Trophoblast cell (in vitro differentiated cells and primary cell): ENCODE measurements around the gene ELOVL7.

ENCODE experiments used
- DNase-seq, 2 donors: peaks; one replicate each; pipeline ENCODE4 v3.0.0-alpha.2; 2016
- H2AFZ ChIP-seq: 2 replicates; pipeline ENCODE4 v1.6.1; 2013; ENCODE audit warnings: low read length, moderate library complexity, mild to moderate bottlenecking; ENCODE audit not compliant: insufficient read depth, poor library complexity
- H2AK5ac ChIP-seq: 2 replicates; pipeline ENCODE4 v1.6.1; 2013; ENCODE audit warnings: mild to moderate bottlenecking, low read length
- H2BK120ac ChIP-seq: 2 replicates; pipeline ENCODE4 v1.6.1; 2013; ENCODE audit warnings: low read length, mild to moderate bottlenecking, moderate library complexity; ENCODE audit not compliant: insufficient read depth, poor library complexity
- H2BK12ac ChIP-seq: 2 replicates; pipeline ENCODE4 v1.6.1; 2013; ENCODE audit warnings: mild to moderate bottlenecking, low read length, moderate library complexity
- H2BK5ac ChIP-seq: 2 replicates; pipeline ENCODE4 v1.6.1; 2013; ENCODE audit warnings: low read length, low read depth, moderate library complexity, mild to moderate bottlenecking; ENCODE audit not compliant: poor library complexity
- H3K14ac ChIP-seq: 2 replicates; pipeline ENCODE4 v1.6.1; 2013; ENCODE audit warnings: mild to moderate bottlenecking, low read length
- H3K18ac ChIP-seq: 2 replicates; pipeline ENCODE4 v1.6.1; 2013; ENCODE audit warnings: mild to moderate bottlenecking, low read length
- H3K23ac ChIP-seq: 2 replicates; pipeline ENCODE4 v1.6.1; 2013; ENCODE audit warnings: low read length
- H3K27ac ChIP-seq: 2 replicates; pipeline ENCODE4 v1.5.1; 2013; ENCODE audit warnings: low read depth, mild to moderate bottlenecking, inconsistent platforms, low read length, moderate library complexity
- H3K27me3 ChIP-seq: 2 replicates; pipeline ENCODE4 v1.6.1; 2013; ENCODE audit warnings: inconsistent platforms, mild to moderate bottlenecking, low read length, moderate library complexity; ENCODE audit not compliant: insufficient read depth
- H3K36me3 ChIP-seq, 2 experiments: 1 replicate in 1 of 2; 2 replicates in 1 of 2; pipeline ENCODE4 v1.6.1; 2013; ENCODE audit warnings: low read length in 2 of 2, mild to moderate bottlenecking in 2 of 2, moderate library complexity in 1 of 2; ENCODE audit not compliant: insufficient read depth in 2 of 2, control insufficient read depth in 1 of 2
- H3K4ac ChIP-seq: 2 replicates; pipeline ENCODE4 v1.6.1; 2013; ENCODE audit warnings: low read depth, mild to moderate bottlenecking, low read length, moderate library complexity
- H3K4me1 ChIP-seq, 2 experiments: 1 replicate in 1 of 2; 2 replicates in 1 of 2; pipeline ENCODE4 v1.6.1; 2013; ENCODE audit warnings: low read length in 2 of 2, mild to moderate bottlenecking in 2 of 2, moderate library complexity in 1 of 2; ENCODE audit not compliant: insufficient read depth in 2 of 2, control insufficient read depth in 1 of 2
- H3K4me2 ChIP-seq: 2 replicates; pipeline ENCODE4 v1.6.1; 2013; ENCODE audit warnings: inconsistent platforms, mild to moderate bottlenecking, low read length, moderate library complexity
- H3K4me3 ChIP-seq: 2 replicates; pipeline ENCODE4 v1.5.1; 2013; ENCODE audit warnings: mild to moderate bottlenecking, low read depth, low read length, inconsistent platforms
- H3K79me1 ChIP-seq: one replicate; pipeline ENCODE4 v1.6.1; 2013; ENCODE audit warnings: low read length
- H3K79me2 ChIP-seq: 2 replicates; pipeline ENCODE4 v1.6.1; 2013; ENCODE audit warnings: low read length, mild to moderate bottlenecking; ENCODE audit not compliant: control insufficient read depth, insufficient read depth, poor library complexity
- H3K9ac ChIP-seq: 2 replicates; pipeline ENCODE4 v1.6.1; 2013; ENCODE audit warnings: mild to moderate bottlenecking, low read length
- H3K9me3 ChIP-seq: 2 replicates; pipeline ENCODE4 v1.6.1; 2013; ENCODE audit warnings: low read depth, mild to moderate bottlenecking, control low read depth, inconsistent platforms, low read length; ENCODE audit not compliant: insufficient read depth
- H4K12ac ChIP-seq: 2 replicates; pipeline ENCODE4 v1.6.1; 2013; ENCODE audit warnings: low read depth, mild to moderate bottlenecking, low read length, moderate library complexity
- H4K8ac ChIP-seq: 2 replicates; pipeline ENCODE4 v1.6.1; 2013; ENCODE audit warnings: low read depth, mild to moderate bottlenecking, low read length, moderate library complexity
- H4K91ac ChIP-seq: one replicate; pipeline ENCODE4 v1.6.1; 2013; ENCODE audit warnings: low read depth, mild to moderate bottlenecking, low read length, moderate library complexity
- WGBS: extraction: QIAGEN DNeasy Blood & Tissue Kit; methylation state at CpG from one replicate; pipeline ENCODE4 v1.1.7; 2013; ENCODE audit warnings: missing lambda C conversion rate; ENCODE audit not compliant: insufficient read length, insufficient coverage; ENCODE audit errors: extremely low coverage; 5-methylcytosine and 5-hydroxymethylcytosine counted together

The ELOVL7 gene

DNA sequence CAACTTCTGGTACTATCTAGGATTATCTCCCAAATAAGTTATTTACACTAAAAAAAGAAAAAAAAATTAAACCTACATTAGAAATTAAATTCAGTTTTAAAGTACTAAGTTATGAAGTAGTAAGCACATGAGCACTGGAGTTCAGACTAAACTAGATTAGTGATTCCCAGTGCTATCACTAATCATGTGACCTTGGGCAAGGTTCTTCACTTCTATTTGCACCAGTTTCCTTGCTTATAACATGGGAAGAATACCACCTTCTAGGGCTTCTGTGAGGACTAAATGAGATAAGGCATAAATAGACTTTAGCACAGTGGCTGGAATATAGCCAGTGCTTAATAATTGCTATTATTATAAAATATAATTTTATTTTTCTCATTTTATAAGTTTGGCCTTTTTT lies 10.5 kb downstream of the ELOVL7 start:
- Histone ChIP-seq H3K79me1 (no peaks in the 10 kb centered on the region), H3K18ac (no peak overlapping the region), H3K23ac (no peak overlapping the region), H2BK12ac (no peak overlapping the region), H3K14ac (no peak overlapping the region), H2AFZ (no peak overlapping the region), H3K9ac (no peak overlapping the region), H3K36me3 (no peaks in the 10 kb centered on the region), H3K4ac (no peak overlapping the region), H4K91ac (no peak overlapping the region), H3K9me3 (no peaks in the 10 kb centered on the region), H3K27ac (no peak overlapping the region), H3K4me1 (no peaks in the 10 kb centered on the region), H3K4me2 (no peak overlapping the region), H4K12ac (no peak overlapping the region), H2AK5ac (no peak overlapping the region), H3K27me3 (no peaks in the 10 kb centered on the region), H3K4me3 (no peak overlapping the region), H4K8ac (no peak overlapping the region), H2BK5ac (no peak overlapping the region), H2BK120ac (no peak overlapping the region), H3K79me2 (no peaks in the 10 kb centered on the region)
- DNase-seq = no peak

DNA sequence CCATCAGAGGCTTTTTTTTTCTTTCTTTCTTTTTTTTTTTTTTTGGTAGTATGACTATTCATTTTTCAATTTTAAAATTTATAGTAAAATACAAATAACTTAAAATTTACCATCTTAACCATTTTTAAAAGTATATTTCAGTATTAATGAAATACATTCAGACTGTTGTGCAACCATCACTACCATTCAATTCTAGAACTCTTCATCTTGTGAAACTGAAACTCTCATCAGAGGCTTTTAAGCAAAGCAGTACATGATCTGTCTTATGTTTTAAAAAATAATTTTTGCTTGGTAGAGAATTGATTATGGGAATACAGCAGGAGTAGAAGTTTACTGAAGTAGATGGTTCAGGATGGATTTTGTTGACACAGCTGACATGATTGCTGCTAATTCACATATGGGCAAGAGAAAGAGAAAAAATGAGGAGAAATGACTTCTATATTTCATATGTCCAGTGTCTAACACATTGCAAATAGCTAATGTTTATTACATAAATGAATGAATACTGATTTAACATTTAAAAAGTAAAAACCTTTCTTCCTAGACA lies 13.4 kb downstream of the ELOVL7 start:
- H2BK5ac ChIP-seq = no peak overlapping the region
- H2AFZ ChIP-seq = no peak overlapping the region
- H3K4me2 ChIP-seq = no peak overlapping the region
- no peaks in the 10 kb centered on the region for H3K79me1 ChIP-seq
- H4K12ac ChIP-seq = no peak overlapping the region
- no peaks in the 10 kb centered on the region for H3K79me2 ChIP-seq
- H2AK5ac ChIP-seq = no peak overlapping the region
- peaks cover 0 to 2% of the 10 kb centered on the region in 2 experiments for H3K4me1 ChIP-seq
- no peak overlapping the region for H4K8ac ChIP-seq
- H3K27me3 ChIP-seq = no peaks in the 10 kb centered on the region
- H3K36me3 ChIP-seq = no peaks in the 10 kb centered on the region
- H3K14ac ChIP-seq = no peak overlapping the region
- no peak overlapping the region for H3K23ac ChIP-seq
- H3K9ac ChIP-seq = no peak overlapping the region
- no peak overlapping the region for H2BK12ac ChIP-seq
- no peak for DNase-seq
- H3K9me3 ChIP-seq = no peaks in the 10 kb centered on the region
- H3K27ac ChIP-seq = no peak overlapping the region
- no peak overlapping the region for H4K91ac ChIP-seq
- H3K18ac ChIP-seq = no peak overlapping the region
- no peak overlapping the region for H3K4me3 ChIP-seq
- no peak overlapping the region for H2BK120ac ChIP-seq
- no peak overlapping the region for H3K4ac ChIP-seq

DNA sequence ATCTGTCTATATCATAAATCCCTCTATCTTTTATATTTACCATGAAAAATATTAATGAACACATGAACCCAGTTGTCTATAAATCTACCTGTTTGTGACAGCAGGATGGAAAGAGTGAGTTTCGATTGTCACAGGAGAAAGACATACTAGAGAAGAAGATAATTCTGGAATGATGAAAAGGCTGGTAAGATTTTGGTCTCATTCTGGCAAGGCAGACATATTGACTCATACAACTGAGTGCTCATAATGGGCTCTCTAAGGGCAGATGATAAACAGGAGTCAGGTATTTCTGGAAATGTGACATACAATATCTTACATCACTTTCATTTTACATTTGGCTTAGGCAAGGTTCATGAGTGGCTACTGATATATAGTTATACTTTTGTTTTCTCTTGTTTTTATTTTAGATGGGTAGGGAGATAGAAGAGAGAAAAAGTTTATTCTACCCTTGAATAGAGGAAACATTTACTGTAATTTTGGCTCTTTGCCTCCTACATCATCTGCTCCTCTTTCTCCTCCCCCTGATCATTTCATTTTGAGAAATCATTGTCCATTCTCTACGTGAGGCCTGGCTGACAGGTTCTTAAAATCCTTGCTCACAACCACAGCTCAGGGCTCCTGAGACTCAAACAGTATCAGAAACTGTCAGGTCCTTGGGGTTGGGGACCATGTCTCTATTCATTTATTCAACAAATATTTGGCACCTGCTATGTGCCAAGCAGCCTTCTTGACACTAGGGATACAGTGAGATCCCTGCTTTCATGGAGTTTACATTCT lies 14.4 kb downstream of the ELOVL7 start:
- H4K12ac ChIP-seq = no peak overlapping the region
- no CpG with 5 or more reads among the region's 2 CpGs for WGBS

DNA sequence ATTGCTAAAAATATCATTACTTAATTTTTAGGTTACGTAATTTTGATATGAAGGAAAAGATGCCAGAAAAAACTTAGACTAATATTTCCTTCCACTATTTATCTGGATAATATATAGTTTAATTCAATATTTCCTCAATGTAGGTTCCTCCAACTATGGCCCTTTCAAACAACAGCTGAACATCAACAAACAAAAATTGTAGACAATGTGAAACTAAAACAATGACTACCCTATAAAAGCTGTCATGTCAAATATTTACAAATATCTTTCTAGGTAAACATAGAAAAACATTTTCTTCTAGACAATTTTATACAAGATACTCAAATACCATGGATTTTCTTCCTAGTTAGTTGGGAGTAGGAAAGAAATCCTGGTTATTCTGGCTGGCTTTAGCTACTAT lies 16.9 kb downstream of the ELOVL7 start:
- DNase-seq = no peak
- WGBS = no CpG with 5 or more reads among the region's 1 CpG
- Histone ChIP-seq H2BK120ac (no peak overlapping the region), H3K4me3 (no peak overlapping the region), H4K12ac (no peak overlapping the region), H3K36me3 (no peaks in the 10 kb centered on the region), H4K91ac (no peak overlapping the region), H3K23ac (no peak overlapping the region), H2AK5ac (no peak overlapping the region), H3K18ac (no peak overlapping the region), H3K79me1 (no peaks in the 10 kb centered on the region), H3K4ac (no peak overlapping the region), H3K27ac (no peak overlapping the region), H3K9ac (no peak overlapping the region), H2BK5ac (no peak overlapping the region), H2AFZ (no peak overlapping the region), H4K8ac (no peak overlapping the region), H3K4me1 (peaks cover 0 to 3% of the 10 kb centered on the region in 2 experiments), H3K27me3 (no peaks in the 10 kb centered on the region), H2BK12ac (no peak overlapping the region), H3K79me2 (no peaks in the 10 kb centered on the region), H3K9me3 (no peaks in the 10 kb centered on the region), H3K14ac (no peak overlapping the region), H3K4me2 (no peak overlapping the region)

More for the DNA sequence above, 14.4 kb downstream of the ELOVL7 start:
- H3K27ac ChIP-seq = no peak overlapping the region
- no peaks in the 10 kb centered on the region for H3K79me1 ChIP-seq
- no peak overlapping the region for H4K8ac ChIP-seq
- H3K27me3 ChIP-seq = no peaks in the 10 kb centered on the region
- H3K14ac ChIP-seq = no peak overlapping the region
- no peak overlapping the region for H2AK5ac ChIP-seq
- DNase-seq = peak in 1 of 2 donors; percentile 58
- H3K4me2 ChIP-seq = no peak overlapping the region
- H3K4me3 ChIP-seq = no peak overlapping the region
- no peak overlapping the region for H3K4ac ChIP-seq
- no peak overlapping the region for H2AFZ ChIP-seq
- no peak overlapping the region for H2BK5ac ChIP-seq
- no peak overlapping the region for H3K9ac ChIP-seq
- no peaks in the 10 kb centered on the region for H3K79me2 ChIP-seq
- no peak overlapping the region for H3K23ac ChIP-seq
- H4K91ac ChIP-seq = no peak overlapping the region
- H3K18ac ChIP-seq = no peak overlapping the region
- no peaks in the 10 kb centered on the region for H3K36me3 ChIP-seq
- H3K4me1 ChIP-seq = peaks cover 0 to 3% of the 10 kb centered on the region in 2 experiments
- H2BK12ac ChIP-seq = no peak overlapping the region
- H2BK120ac ChIP-seq = no peak overlapping the region
- no peaks in the 10 kb centered on the region for H3K9me3 ChIP-seq
